HL-60 (cell line): ENCODE results near the gene ANXA2.

Experiments
- CTCF ChIP-seq: IDR thresholded peaks from one replicate; pipeline ENCODE4 v1.5.1; 2011; ENCODE audit warnings: low read length, control low read depth, inconsistent platforms; ENCODE audit not compliant: insufficient read depth
- POLR2AphosphoS5 ChIP-seq: IDR thresholded peaks from 2 replicates; pipeline ENCODE4 v1.6.1; 2012; ENCODE audit warnings: low read depth

- no peak for TF ChIP-seq POLR2AphosphoS5
- TF ChIP-seq CTCF: no peak
These were observed 58.5 kb downstream of the ANXA2 start for GRCh38 chr15:60339236-60339635.
